Osteoblast (primary cell): Measurements from ENCODE around the gene MMUT. TPM values are rescaled to one million over a fixed set of nuclear protein-coding genes. Genes with fewer than 3 reads are reported as not detected.
"Not testable (repeated sequence)": the region's sequence is repeated elsewhere in the genome, so short reads cannot be mapped to it uniquely, and the experiment has no call there.

Experiments
- DNase-seq: peaks from one replicate; pipeline ENCODE4 v3.0.0; 2011; ENCODE audit warnings: low spot score, mixed read lengths; ENCODE audit not compliant: insufficient read length; ENCODE audit errors: missing footprints
- H2AFZ ChIP-seq: 2 replicates; pipeline ENCODE4 v1.6.0; 2011; ENCODE audit warnings: mild to moderate bottlenecking, low read length
- H3K27ac ChIP-seq: 2 replicates; pipeline ENCODE4 v1.5.1; 2011; ENCODE audit warnings: mild to moderate bottlenecking, low read depth, low read length, moderate library complexity
- H3K27me3 ChIP-seq: 2 replicates; pipeline ENCODE4 v1.6.0; 2012; ENCODE audit warnings: mild to moderate bottlenecking, control low read depth, inconsistent platforms, low read length, moderate library complexity; ENCODE audit not compliant: insufficient read depth
- H3K36me3 ChIP-seq: 2 replicates; pipeline ENCODE4 v1.5.1; 2011; ENCODE audit warnings: mild to moderate bottlenecking, low read length, control low read depth, moderate library complexity; ENCODE audit not compliant: insufficient read depth
- H3K4me1 ChIP-seq: 2 replicates; pipeline ENCODE4 v1.5.1; 2011; ENCODE audit warnings: mild to moderate bottlenecking, low read length, control low read depth, moderate library complexity; ENCODE audit not compliant: insufficient read depth
- H3K4me2 ChIP-seq: 2 replicates; pipeline ENCODE4 v1.6.0; 2011; ENCODE audit warnings: mild to moderate bottlenecking, low read length; ENCODE audit not compliant: insufficient read depth
- H3K4me3 ChIP-seq: fragments of 200-600 bp; sonication (generic); 3 replicates; pipeline ENCODE4 v1.5.1; 2012; ENCODE audit warnings: mild to moderate bottlenecking, low read length, inconsistent platforms; ENCODE audit not compliant: insufficient read depth
- H3K79me2 ChIP-seq: 2 replicates; pipeline ENCODE4 v1.6.0; 2012; ENCODE audit warnings: mild to moderate bottlenecking, low read length, control low read depth, inconsistent platforms; ENCODE audit not compliant: insufficient read depth
- H3K9me3 ChIP-seq: 2 replicates; pipeline ENCODE4 v1.5.1; 2011; ENCODE audit warnings: low read depth, low read length, control low read depth
- H4K20me1 ChIP-seq: 2 replicates; pipeline ENCODE4 v1.6.0; 2012; ENCODE audit warnings: mild to moderate bottlenecking, low read length, control low read depth; ENCODE audit not compliant: insufficient read depth
- CTCF ChIP-seq: IDR thresholded peaks from 2 replicates; pipeline ENCODE4 v1.5.1; 2011; ENCODE audit warnings: mild to moderate bottlenecking, low read depth, low read length, moderate library complexity; ENCODE audit errors: extremely low read depth
- total RNA-seq: library from RNA; depleted of rRNA; stranded (reverse); fragments of >200 nt; gene quantifications from 2 replicates; pipeline ENCODE4 v1.2.3, GENCODE V29; 2012

Gene MMUT
- total RNA-seq, 1 donor: 16.6 TPM

- Histone ChIP-seq H3K79me2 (no peaks in the 10 kb centered on the region), H3K4me3 (peak overlapping the region; percentile 24), H3K4me2 (peak overlapping the region; percentile 59), H4K20me1 (no peaks in the 10 kb centered on the region), H3K27ac (no peak overlapping the region), H2AFZ (peak overlapping the region; percentile 80), H3K9me3 (no peaks in the 10 kb centered on the region), H3K4me1 (peaks cover 6% of the 10 kb centered on the region), H3K27me3 (no peaks in the 10 kb centered on the region), H3K36me3 (no peaks in the 10 kb centered on the region)
- TF ChIP-seq CTCF: peak; percentile 90
- peak; percentile 65 for DNase-seq
Observed at GRCh38 chr6:49409951-49410542, 53.0 kb downstream of the MMUT start.

GRCh38 chr6:49406250-49406970 lies 56.6 kb downstream of the MMUT start:
- Histone ChIP-seq H3K4me2 (no peak overlapping the region), H2AFZ (peak overlapping the region; percentile 36), H3K79me2 (no peaks in the 10 kb centered on the region), H3K27me3 (no peaks in the 10 kb centered on the region), H3K4me1 (peaks cover 6% of the 10 kb centered on the region), H3K9me3 (no peaks in the 10 kb centered on the region), H3K27ac (no peak overlapping the region), H4K20me1 (no peaks in the 10 kb centered on the region), H3K4me3 (no peak overlapping the region), H3K36me3 (no peaks in the 10 kb centered on the region)
- no peak for DNase-seq
- TF ChIP-seq CTCF: no peak

GRCh38 chr6:49401063-49401462 lies 62.0 kb downstream of the MMUT start:
- no peak for TF ChIP-seq CTCF
- no peak for DNase-seq
- no peak overlapping the region for H3K4me2 ChIP-seq

GRCh38 chr6:49386667-49387508 lies 76.2 kb downstream of the MMUT start:
- H3K4me3 ChIP-seq, H2AFZ ChIP-seq, H3K36me3 ChIP-seq, H3K79me2 ChIP-seq, H3K4me2 ChIP-seq, H3K27ac ChIP-seq, DNase-seq, H3K27me3 ChIP-seq, H4K20me1 ChIP-seq, H3K4me1 ChIP-seq, H3K9me3 ChIP-seq: not testable (repeated sequence)

More at GRCh38 chr6:49401063-49401462, 62.0 kb downstream of the MMUT start:
- no peaks in the 10 kb centered on the region for H3K27me3 ChIP-seq
- H3K36me3 ChIP-seq: no peaks in the 10 kb centered on the region
- no peaks in the 10 kb centered on the region for H3K79me2 ChIP-seq
- H3K27ac ChIP-seq: no peak overlapping the region
- H3K4me3 ChIP-seq: no peak overlapping the region
- no peaks in the 10 kb centered on the region for H3K4me1 ChIP-seq
- no peaks in the 10 kb centered on the region for H3K9me3 ChIP-seq
- no peaks in the 10 kb centered on the region for H4K20me1 ChIP-seq
- no peak overlapping the region for H2AFZ ChIP-seq
